ENCODE results near the gene CFAP210. TPM values are rescaled to one million over a fixed set of nuclear protein-coding genes. Genes with fewer than 3 reads are reported as not detected.
"Not testable (repeated sequence)": the region's sequence is repeated elsewhere in the genome, so short reads cannot be mapped to it uniquely, and the experiment has no call there.

Gene CFAP210
- total and polyA plus RNA-seq, 4 experiments from 2014 or later, result not detected

- Mint-ChIP-seq H3K4me1 (peaks cover 19 to 48% (median 23%) of the 10 kb centered on the region in 4 donors), H3K27me3 (no peaks in the 10 kb centered on the region), H3K36me3 (peaks cover 4 to 17% of the 10 kb centered on the region in 2 donors), H3K9me3 (peaks cover 0 to 2% (median 0%) of the 10 kb centered on the region in 8 donors), H3K4me3 (peak overlapping the region in 1 of 8 donors; percentile 38), H3K27ac (peak overlapping the region in 1 of 7 donors; percentile 64)
- Histone ChIP-seq H3K4me3 (ENCODE audit: low read length in 2 of 2) (no peak overlapping the region), H3K36me3 (ENCODE audit: insufficient read depth, low read length) (peaks cover 9% of the 10 kb centered on the region), H3K9me3 (ENCODE audit: control insufficient read depth in 1 of 2, low read length in 2 of 2) (no peaks in the 10 kb centered on the region), H3K27ac (ENCODE audit: low read depth, low read length) (no peak overlapping the region), H3K4me1 (ENCODE audit: insufficient read depth, low read length) (peaks cover 30% of the 10 kb centered on the region), H3K27me3 (ENCODE audit: insufficient read depth, low read length) (no peaks in the 10 kb centered on the region)
- no peak for DNase-seq
- CTCF ChIA-PET (ENCODE audit: partially characterized antibody), result interaction anchor here (1.1 kb wide), 1 partner anchor 171 kb away, joined by 3 read pairs; no protein-coding TSS in a partner anchor
- intact Hi-C loops (cut with micrococcal nuclease), result no loop called here
- POLR2A ChIA-PET (ENCODE audit: partially characterized antibody), result interaction anchor here (0.6 to 0.7 kb wide), 2 partner anchors 214 to 523 kb away, joined by 3 read pairs; no protein-coding TSS in a partner anchor
Observed at GRCh38 chr2:169599568-169599967, 94.6 kb downstream of the CFAP210 start.

- Mint-ChIP-seq H3K36me3 (peaks cover 0 to 14% of the 10 kb centered on the region in 2 donors), H3K9me3 (peaks cover 0 to 2% (median 0%) of the 10 kb centered on the region in 8 donors), H3K27me3 (no peaks in the 10 kb centered on the region), H3K4me3 (no peak overlapping the region), H3K4me1 (peaks cover 19 to 48% (median 23%) of the 10 kb centered on the region in 4 donors), H3K27ac (no peak overlapping the region)
- Histone ChIP-seq H3K27me3 (ENCODE audit: insufficient read depth, low read length) (no peaks in the 10 kb centered on the region), H3K27ac (ENCODE audit: low read depth, low read length) (no peak overlapping the region), H3K9me3 (ENCODE audit: control insufficient read depth in 1 of 2, low read length in 2 of 2) (no peaks in the 10 kb centered on the region), H3K4me1 (ENCODE audit: insufficient read depth, low read length) (peaks cover 34% of the 10 kb centered on the region), H3K36me3 (ENCODE audit: insufficient read depth, low read length) (peaks cover 5% of the 10 kb centered on the region), H3K4me3 (ENCODE audit: low read length in 2 of 2) (no peak overlapping the region)
- no peak for DNase-seq
- POLR2A ChIA-PET (ENCODE audit: partially characterized antibody), result no interaction called here
- intact Hi-C loops (cut with micrococcal nuclease), result no loop called here
- CTCF ChIA-PET (ENCODE audit: partially characterized antibody), result interaction anchor here (1.1 kb wide), 1 partner anchor 172 kb away, joined by 3 read pairs; no protein-coding TSS in a partner anchor
Observed at GRCh38 chr2:169598982-169599381, 95.2 kb downstream of the CFAP210 start.

DNA sequence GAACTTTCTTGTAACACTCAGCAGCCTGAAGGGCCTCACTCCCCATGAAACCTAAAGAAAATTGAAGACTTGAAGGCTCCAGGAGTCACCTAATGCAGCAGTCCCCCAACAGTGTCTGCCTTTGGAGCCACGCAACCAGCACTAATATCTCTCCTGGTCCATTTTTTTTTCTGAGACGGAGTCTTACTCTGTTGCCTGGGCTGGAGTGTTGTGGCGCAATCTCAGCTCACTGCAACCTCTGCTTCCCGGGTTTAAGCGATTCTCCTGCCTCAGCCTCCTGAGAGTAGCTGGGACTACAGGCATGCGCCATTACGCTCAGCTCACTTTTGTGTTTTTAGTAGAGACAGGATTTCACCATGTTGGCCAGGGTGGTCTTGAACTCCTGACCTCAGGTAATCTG is 97.7 kb downstream of the CFAP210 start:
- DNase-seq; H3K27ac ChIP-seq (ENCODE audit: low read depth, low read length); H3K9me3 Mint-ChIP-seq; CTCF ChIA-PET (ENCODE audit: partially characterized antibody); H3K4me3 ChIP-seq (ENCODE audit: low read length in 2 of 2); H3K9me3 ChIP-seq (ENCODE audit: control insufficient read depth in 1 of 2, low read length in 2 of 2); H3K27ac Mint-ChIP-seq; intact Hi-C loops (cut with micrococcal nuclease); H3K4me3 Mint-ChIP-seq; H3K36me3 ChIP-seq (ENCODE audit: insufficient read depth, low read length); H3K27me3 ChIP-seq (ENCODE audit: insufficient read depth, low read length); H3K27me3 Mint-ChIP-seq: not testable (repeated sequence)
- POLR2A ChIA-PET (ENCODE audit: partially characterized antibody), result interaction anchor here (1.5 kb wide), 1 partner anchor 12 kb away, joined by 5 read pairs; no protein-coding TSS in a partner anchor
- peaks cover 3 to 10% of the 10 kb centered on the region in 2 donors for H3K36me3 Mint-ChIP-seq
- peaks cover 37% of the 10 kb centered on the region for H3K4me1 ChIP-seq (ENCODE audit: insufficient read depth, low read length)
- peaks cover 16 to 47% (median 22%) of the 10 kb centered on the region in 4 donors for H3K4me1 Mint-ChIP-seq

Other genes with a start within 250 kb of the CFAP210 start
- 1 to 10 TPM; 1.7 to 1.8 TPM for gene BBS5, start 214.9 kb downstream of the CFAP210 start, total RNA-seq
- 1 to 10 TPM in 1 of 2 donors, under 1 TPM in 1; 0.45 to 1.2 TPM for gene BBS5, start 214.9 kb downstream of the CFAP210 start, polyA plus RNA-seq
- under 1 TPM; 0.25 to 0.81 TPM for gene KLHL41, start 184.7 kb downstream of the CFAP210 start, total RNA-seq
- under 1 TPM in 1 of 2 donors, not detected in 1; 0.09 TPM for gene KLHL41, start 184.7 kb downstream of the CFAP210 start, polyA plus RNA-seq
- 10 to 100 TPM; 25.8 to 31.8 TPM for gene FASTKD1, start 120.5 kb downstream of the CFAP210 start, total RNA-seq
- gene FASTKD1, start 120.5 kb downstream of the CFAP210 start, polyA plus RNA-seq, result 10 to 100 TPM; 12.4 to 17.4 TPM
- 10 to 100 TPM; 79.2 to 82.9 TPM for gene PPIG, start 110.1 kb downstream of the CFAP210 start, total RNA-seq
- gene PPIG, start 110.1 kb downstream of the CFAP210 start, polyA plus RNA-seq, result 100 to 1,000 TPM in 1 of 2 donors, 10 to 100 TPM in 1; 36.8 to 103 TPM
- gene PHOSPHO2, start 64 bp upstream of the CFAP210 start, total RNA-seq, result 1 to 10 TPM; 7.2 to 7.4 TPM
- 1 to 10 TPM; 2.9 to 7.2 TPM for gene PHOSPHO2, start 64 bp upstream of the CFAP210 start, polyA plus RNA-seq
- 1 to 10 TPM; 1.0 to 2.0 TPM for gene KLHL23, start 39.4 kb upstream of the CFAP210 start, total RNA-seq
- gene KLHL23, start 39.4 kb upstream of the CFAP210 start, polyA plus RNA-seq, result 1 to 10 TPM in 1 of 2 donors, under 1 TPM in 1; 0.98 to 1.3 TPM
- 100 to 1,000 TPM; 112 to 114 TPM for gene SSB, start 104.5 kb upstream of the CFAP210 start, total RNA-seq
- gene SSB, start 104.5 kb upstream of the CFAP210 start, polyA plus RNA-seq, result 100 to 1,000 TPM; 112 to 149 TPM
- gene METTL5, start 130.5 kb upstream of the CFAP210 start, total RNA-seq, result 10 to 100 TPM; 44.4 to 50.4 TPM
- 100 to 1,000 TPM; 116 to 166 TPM for gene METTL5, start 130.5 kb upstream of the CFAP210 start, polyA plus RNA-seq
- 10 to 100 TPM; 42.2 to 43.5 TPM for gene UBR3, start 133.0 kb upstream of the CFAP210 start, total RNA-seq
- gene UBR3, start 133.0 kb upstream of the CFAP210 start, polyA plus RNA-seq, result 10 to 100 TPM in 1 of 2 donors, 1 to 10 TPM in 1; 4.3 to 13.1 TPM